GM23248 (cell line): ENCODE measurements around the gene SLC44A5. TPM values are rescaled to one million over a fixed set of nuclear protein-coding genes. Genes with fewer than 3 reads are reported as not detected.

Experiments used
- DNase-seq: peaks from one replicate; pipeline ENCODE4 v3.0.0-alpha.2; 2015
- H2AFZ ChIP-seq: fragments of 200-600 bp; sonication (generic); 2 replicates; pipeline ENCODE4 v1.6.1; 2016; ENCODE audit warnings: antibody characterized with exemption
- H3F3A ChIP-seq: fragments of 200-600 bp; sonication (generic); 2 replicates; pipeline ENCODE4 v1.6.1; 2016; ENCODE audit warnings: mild to moderate bottlenecking, antibody characterized with exemption, mixed run types; ENCODE audit not compliant: insufficient read depth
- H3K27ac ChIP-seq: fragments of 200-600 bp; sonication (generic); 2 replicates; pipeline ENCODE4 v1.5.1; 2016; ENCODE audit warnings: mild to moderate bottlenecking
- H3K27me3 ChIP-seq: fragments of 200-600 bp; sonication (generic); replicated peaks from 2 replicates; pipeline ENCODE4 v1.6.1; 2016; ENCODE audit warnings: mild to moderate bottlenecking; ENCODE audit not compliant: insufficient read depth
- H3K36me3 ChIP-seq: fragments of 200-600 bp; sonication (generic); 2 replicates; pipeline ENCODE4 v1.6.1; 2016; ENCODE audit warnings: low read depth, mild to moderate bottlenecking
- H3K4me1 ChIP-seq: fragments of 200-600 bp; sonication (generic); 2 replicates; pipeline ENCODE4 v1.6.1; 2016; ENCODE audit warnings: mild to moderate bottlenecking; ENCODE audit not compliant: insufficient read depth
- H3K4me2 ChIP-seq: fragments of 200-600 bp; sonication (generic); one replicate; pipeline ENCODE4 v1.6.1; 2016; ENCODE audit warnings: mild to moderate bottlenecking; ENCODE audit not compliant: unreplicated experiment
- H3K4me3 ChIP-seq: fragments of 200-600 bp; sonication (generic); 2 replicates; pipeline ENCODE4 v1.5.1; 2016; ENCODE audit warnings: mild to moderate bottlenecking
- H3K79me2 ChIP-seq: fragments of 200-600 bp; sonication (generic); 2 replicates; pipeline ENCODE4 v1.6.1; 2016; ENCODE audit warnings: mild to moderate bottlenecking; ENCODE audit not compliant: insufficient read depth
- H3K9ac ChIP-seq: fragments of 200-600 bp; sonication (generic); 2 replicates; pipeline ENCODE4 v1.6.1; 2016; ENCODE audit warnings: mild to moderate bottlenecking
- H3K9me2 ChIP-seq: fragments of 200-600 bp; sonication (generic); 2 replicates; pipeline ENCODE4 v1.6.1; 2016; ENCODE audit warnings: mixed run types, mild to moderate bottlenecking, moderate library complexity; ENCODE audit not compliant: insufficient read depth
- H3K9me3 ChIP-seq: fragments of 200-600 bp; sonication (generic); one replicate; pipeline ENCODE4 v1.6.1; 2017; ENCODE audit warnings: low read depth
- H4K20me1 ChIP-seq: fragments of 200-600 bp; sonication (generic); 2 replicates; pipeline ENCODE4 v1.6.0; 2016; ENCODE audit not compliant: insufficient read depth
- EZH2 ChIP-seq: fragments of 200-600 bp; sonication (generic); IDR thresholded peaks from 2 replicates; pipeline ENCODE4 v1.6.1; 2018; ENCODE audit warnings: antibody characterized with exemption, mild to moderate bottlenecking; ENCODE audit not compliant: insufficient read depth, poor library complexity, severe bottlenecking
- EZH2phosphoT487 ChIP-seq: fragments of 200-600 bp; sonication (generic); IDR thresholded peaks from 2 replicates; pipeline ENCODE4 v1.6.1; 2018; ENCODE audit warnings: antibody characterized with exemption, moderate library complexity, mild to moderate bottlenecking, low read depth; ENCODE audit not compliant: insufficient read depth
- WGBS, 2 experiments: methylation state at CpG; one replicate each; pipeline ENCODE4 v1.1.6; 2015 to 2017; ENCODE audit warnings: low lambda C conversion rate in 2 of 2, low coverage in 1 of 2; ENCODE audit errors: missing lambda C conversion rate in 2 of 2; 5-methylcytosine and 5-hydroxymethylcytosine counted together
- in situ Hi-C: fragments of 300-500 bp; cut with MboI; formaldehyde crosslinking; loops from 2 replicates; pipeline ENCODE4 v1.15.0; 2020
- polyA plus RNA-seq: library from polyadenylated mRNA; unstranded; fragments of >200 nt; fragmentation: Nextera tagmentation; extraction: Ambion mirVana; gene quantifications from 2 replicates; pipeline ENCODE4 v1.2.1, GENCODE V29; 2016
- total RNA-seq: library from RNA; depleted of rRNA; stranded (reverse); fragments of >200 nt; shearing (Covaris generic); gene quantifications from 2 replicates; pipeline ENCODE4 v1.2.3, GENCODE V29; 2014

SLC44A5 gene
- total and polyA plus RNA-seq, 2 experiments from 2014 or later, result not detected

GRCh38 chr1:75588779-75589475 lies 22.0 kb downstream of the SLC44A5 start:
- Histone ChIP-seq H3K4me2 (no peak overlapping the region), H3K27me3 (no peaks in the 10 kb centered on the region), H3K4me3 (no peak overlapping the region), H3K9me2 (no peaks in the 10 kb centered on the region), H3K27ac (no peak overlapping the region), H4K20me1 (no peaks in the 10 kb centered on the region), H3K79me2 (no peaks in the 10 kb centered on the region), H3K4me1 (no peaks in the 10 kb centered on the region), H3F3A (no peaks in the 10 kb centered on the region), H3K9ac (no peak overlapping the region), H2AFZ (no peak overlapping the region), H3K9me3 (no peaks in the 10 kb centered on the region), H3K36me3 (no peaks in the 10 kb centered on the region)
- 55 to 60% methylated on average over 4 of the region's 4 CpGs for WGBS, 2 experiments
- DNase-seq, result no peak
- TF ChIP-seq EZH2phosphoT487, result no peak
- TF ChIP-seq EZH2, result no peak
- in situ Hi-C loops, result no loop called here

DNA sequence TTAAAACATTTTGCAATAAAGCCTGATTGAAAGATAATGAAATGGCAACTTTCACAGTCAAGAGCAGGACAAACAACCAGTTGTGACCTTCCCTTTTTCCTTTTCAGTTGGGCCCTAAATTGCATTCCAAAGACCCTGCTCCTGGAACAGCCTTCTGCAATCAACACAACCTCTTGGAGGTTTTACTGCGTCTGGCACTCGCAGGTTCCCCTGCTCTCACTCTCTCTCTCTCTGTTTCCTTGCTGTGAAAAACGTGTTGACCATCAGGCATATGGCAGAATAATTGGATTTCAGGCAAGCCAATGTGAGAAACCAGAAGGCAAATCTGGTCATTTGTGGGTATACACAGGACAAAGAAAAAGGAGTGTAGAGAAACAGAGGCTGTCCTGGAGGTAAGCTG lies 23.2 kb downstream of the SLC44A5 start:
- H3K9me2 ChIP-seq, result no peaks in the 10 kb centered on the region
- no peak overlapping the region for H3K27ac ChIP-seq
- no peak for DNase-seq
- TF ChIP-seq EZH2, result no peak
- no peak overlapping the region for H3K4me2 ChIP-seq
- H3K9ac ChIP-seq, result no peak overlapping the region
- H3K4me1 ChIP-seq, result no peaks in the 10 kb centered on the region
- no peaks in the 10 kb centered on the region for H3K79me2 ChIP-seq
- no peaks in the 10 kb centered on the region for H4K20me1 ChIP-seq
- no peaks in the 10 kb centered on the region for H3K9me3 ChIP-seq
- in situ Hi-C loops, result no loop called here
- WGBS, 2 experiments, result 0 to 4% methylated on average over 3 of the region's 3 CpGs
- no peak overlapping the region for H3K4me3 ChIP-seq
- H3K36me3 ChIP-seq, result no peaks in the 10 kb centered on the region
- H3K27me3 ChIP-seq, result no peaks in the 10 kb centered on the region
- no peak overlapping the region for H2AFZ ChIP-seq
- no peaks in the 10 kb centered on the region for H3F3A ChIP-seq

DNA sequence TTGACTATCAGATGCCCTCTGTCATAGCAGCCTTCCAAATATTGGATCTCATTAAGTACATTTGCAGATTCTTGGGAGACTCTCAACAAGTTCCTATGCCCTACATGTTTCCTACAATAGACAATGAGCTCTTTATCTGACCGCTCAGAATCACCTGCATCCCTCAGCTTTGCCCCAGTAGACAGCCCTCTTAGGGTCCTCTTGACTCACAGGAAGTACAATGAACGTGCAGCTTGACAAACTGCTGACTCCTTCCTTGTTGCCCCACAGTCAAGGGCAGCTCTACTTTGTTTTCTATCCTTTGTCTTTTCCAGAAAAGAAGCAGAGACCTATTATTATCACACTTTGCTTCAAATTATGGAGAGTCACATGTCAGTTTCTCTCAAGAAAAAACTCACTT lies 27.6 kb downstream of the SLC44A5 start:
- in situ Hi-C loops, result no loop called here
- no peak for DNase-seq
- no peaks in the 10 kb centered on the region for H3K79me2 ChIP-seq
- TF ChIP-seq EZH2phosphoT487, result no peak
- no peak for TF ChIP-seq EZH2
- H3K36me3 ChIP-seq, result no peaks in the 10 kb centered on the region
- H3K4me2 ChIP-seq, result no peak overlapping the region
- no peaks in the 10 kb centered on the region for H3K9me2 ChIP-seq
- H3K27me3 ChIP-seq, result no peaks in the 10 kb centered on the region
- H3K9ac ChIP-seq, result no peak overlapping the region
- H2AFZ ChIP-seq, result no peak overlapping the region
- 10 to 31% methylated on average over 2 of the region's 2 CpGs for WGBS, 2 experiments
- no peaks in the 10 kb centered on the region for H3K9me3 ChIP-seq
- H3K4me1 ChIP-seq, result no peaks in the 10 kb centered on the region
- H4K20me1 ChIP-seq, result no peaks in the 10 kb centered on the region
- H3K27ac ChIP-seq, result no peak overlapping the region
- no peaks in the 10 kb centered on the region for H3F3A ChIP-seq
- H3K4me3 ChIP-seq, result no peak overlapping the region

GRCh38 chr1:75582725-75583261 lies 28.1 kb downstream of the SLC44A5 start:
- no peak overlapping the region for H3K27ac ChIP-seq
- WGBS, 2 experiments, result 6 to 29% methylated on average over 1 of the region's 1 CpG
- no peaks in the 10 kb centered on the region for H3F3A ChIP-seq
- no peak overlapping the region for H3K9ac ChIP-seq
- in situ Hi-C loops, result no loop called here
- TF ChIP-seq EZH2phosphoT487 (no peak), EZH2 (no peak)
- H4K20me1 ChIP-seq, result no peaks in the 10 kb centered on the region
- no peaks in the 10 kb centered on the region for H3K9me2 ChIP-seq
- H3K4me3 ChIP-seq, result no peak overlapping the region
- no peaks in the 10 kb centered on the region for H3K79me2 ChIP-seq
- H3K36me3 ChIP-seq, result no peaks in the 10 kb centered on the region
- H2AFZ ChIP-seq, result no peak overlapping the region
- H3K4me2 ChIP-seq, result no peak overlapping the region
- H3K4me1 ChIP-seq, result no peaks in the 10 kb centered on the region
- no peaks in the 10 kb centered on the region for H3K27me3 ChIP-seq
- DNase-seq, result no peak
- no peaks in the 10 kb centered on the region for H3K9me3 ChIP-seq
